ENCODE data around the gene SLC6A9. TPM values are rescaled to one million over a fixed set of nuclear protein-coding genes. Genes with fewer than 3 reads are reported as not detected.

SLC6A9 gene
- total and polyA plus RNA-seq, 2 experiments from 2014 or later, result 14.4 to 20.0 TPM

DNA sequence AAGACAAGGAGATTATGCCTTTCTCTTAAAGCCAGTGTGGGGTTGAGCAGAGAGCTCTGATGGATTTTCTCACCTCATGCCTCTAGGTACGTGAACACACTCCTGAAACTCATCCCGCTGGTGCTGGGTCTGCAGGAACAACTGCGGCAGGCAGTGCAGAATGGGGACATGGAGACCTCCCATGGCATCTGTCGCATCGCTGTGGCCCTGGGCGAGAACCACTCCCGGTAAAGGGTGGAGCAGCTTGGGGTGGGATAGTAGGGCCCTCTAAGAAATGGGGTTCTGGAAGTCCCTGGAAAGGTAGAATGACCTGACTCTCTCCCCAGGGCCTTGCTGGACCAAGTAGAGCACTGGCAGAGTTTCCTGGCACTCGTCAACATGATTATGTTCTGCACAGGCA is 75.0 kb downstream of the SLC6A9 start:
- Mint-ChIP-seq H3K4me3 (no peak overlapping the region), H3K9me3 (no peaks in the 10 kb centered on the region), H3K36me3 (ENCODE audit: low read depth) (no peaks in the 10 kb centered on the region; the same call in 2 of the 3 replicates), H3K4me1 (peaks cover 10% of the 10 kb centered on the region), H3K27me3 (ENCODE audit: insufficient read depth, low read depth, poor library complexity) (peaks cover 13% of the 10 kb centered on the region), H3K27ac (no peak overlapping the region)
- peaks cover 3% of the 10 kb centered on the region; the same call in 1 of the 2 replicates for H3K4me1 ChIP-seq (ENCODE audit: insufficient read depth)
- ATAC-seq, result no peak
- H3K4me3 ChIP-seq, result no peak overlapping the region
- H3K27ac ChIP-seq (ENCODE audit: low read depth), result no peak overlapping the region
- DNase-seq (ENCODE audit: low spot score), result no peak
- no peaks in the 10 kb centered on the region for H3K27me3 ChIP-seq (ENCODE audit: insufficient read depth)
- H3K79me2 ChIP-seq (replicated peaks; ENCODE audit: insufficient read depth), result 0 out of 2 replicates have a peak, but pooled peaks cover 4% of the 10 kb centered on the region
- H3K36me3 ChIP-seq (ENCODE audit: insufficient read depth), result no peaks in the 10 kb centered on the region
- no peak overlapping the region for H2AFZ ChIP-seq
- no peaks in the 10 kb centered on the region for H3F3A ChIP-seq (replicated peaks; ENCODE audit: low read depth)
- no peaks in the 10 kb centered on the region for H4K20me1 ChIP-seq (replicated peaks; ENCODE audit: insufficient read depth)
- H3K9me2 ChIP-seq (ENCODE audit: insufficient read depth), result no peaks in the 10 kb centered on the region
- no peak overlapping the region for H3K4me2 ChIP-seq
- TF ChIP-seq, protein P1, sequence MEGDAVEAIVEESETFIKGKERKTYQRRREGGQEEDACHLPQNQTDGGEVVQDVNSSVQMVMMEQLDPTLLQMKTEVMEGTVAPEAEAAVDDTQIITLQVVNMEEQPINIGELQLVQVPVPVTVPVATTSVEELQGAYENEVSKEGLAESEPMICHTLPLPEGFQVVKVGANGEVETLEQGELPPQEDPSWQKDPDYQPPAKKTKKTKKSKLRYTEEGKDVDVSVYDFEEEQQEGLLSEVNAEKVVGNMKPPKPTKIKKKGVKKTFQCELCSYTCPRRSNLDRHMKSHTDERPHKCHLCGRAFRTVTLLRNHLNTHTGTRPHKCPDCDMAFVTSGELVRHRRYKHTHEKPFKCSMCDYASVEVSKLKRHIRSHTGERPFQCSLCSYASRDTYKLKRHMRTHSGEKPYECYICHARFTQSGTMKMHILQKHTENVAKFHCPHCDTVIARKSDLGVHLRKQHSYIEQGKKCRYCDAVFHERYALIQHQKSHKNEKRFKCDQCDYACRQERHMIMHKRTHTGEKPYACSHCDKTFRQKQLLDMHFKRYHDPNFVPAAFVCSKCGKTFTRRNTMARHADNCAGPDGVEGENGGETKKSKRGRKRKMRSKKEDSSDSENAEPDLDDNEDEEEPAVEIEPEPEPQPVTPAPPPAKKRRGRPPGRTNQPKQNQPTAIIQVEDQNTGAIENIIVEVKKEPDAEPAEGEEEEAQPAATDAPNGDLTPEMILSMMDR (conservative IDR thresholded peaks at IDR 0.05; ENCODE audit: low read depth in 2 of 2), result no peak
- TF ChIP-seq, protein P2, sequence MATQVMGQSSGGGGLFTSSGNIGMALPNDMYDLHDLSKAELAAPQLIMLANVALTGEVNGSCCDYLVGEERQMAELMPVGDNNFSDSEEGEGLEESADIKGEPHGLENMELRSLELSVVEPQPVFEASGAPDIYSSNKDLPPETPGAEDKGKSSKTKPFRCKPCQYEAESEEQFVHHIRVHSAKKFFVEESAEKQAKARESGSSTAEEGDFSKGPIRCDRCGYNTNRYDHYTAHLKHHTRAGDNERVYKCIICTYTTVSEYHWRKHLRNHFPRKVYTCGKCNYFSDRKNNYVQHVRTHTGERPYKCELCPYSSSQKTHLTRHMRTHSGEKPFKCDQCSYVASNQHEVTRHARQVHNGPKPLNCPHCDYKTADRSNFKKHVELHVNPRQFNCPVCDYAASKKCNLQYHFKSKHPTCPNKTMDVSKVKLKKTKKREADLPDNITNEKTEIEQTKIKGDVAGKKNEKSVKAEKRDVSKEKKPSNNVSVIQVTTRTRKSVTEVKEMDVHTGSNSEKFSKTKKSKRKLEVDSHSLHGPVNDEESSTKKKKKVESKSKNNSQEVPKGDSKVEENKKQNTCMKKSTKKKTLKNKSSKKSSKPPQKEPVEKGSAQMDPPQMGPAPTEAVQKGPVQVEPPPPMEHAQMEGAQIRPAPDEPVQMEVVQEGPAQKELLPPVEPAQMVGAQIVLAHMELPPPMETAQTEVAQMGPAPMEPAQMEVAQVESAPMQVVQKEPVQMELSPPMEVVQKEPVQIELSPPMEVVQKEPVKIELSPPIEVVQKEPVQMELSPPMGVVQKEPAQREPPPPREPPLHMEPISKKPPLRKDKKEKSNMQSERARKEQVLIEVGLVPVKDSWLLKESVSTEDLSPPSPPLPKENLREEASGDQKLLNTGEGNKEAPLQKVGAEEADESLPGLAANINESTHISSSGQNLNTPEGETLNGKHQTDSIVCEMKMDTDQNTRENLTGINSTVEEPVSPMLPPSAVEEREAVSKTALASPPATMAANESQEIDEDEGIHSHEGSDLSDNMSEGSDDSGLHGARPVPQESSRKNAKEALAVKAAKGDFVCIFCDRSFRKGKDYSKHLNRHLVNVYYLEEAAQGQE (IDR thresholded peaks at IDR 0.05; ENCODE audit: unreplicated experiment), result no peak
- TF ChIP-seq CREB1 (CRISPR knock-in tag; IDR thresholded peaks at IDR 0.05; ENCODE audit: low read depth) (no peak), EZH2 (IDR thresholded peaks at IDR 0.05; ENCODE audit: low read depth, unreplicated experiment) (no peak), ZNF331 (CRISPR knock-in tag; IDR thresholded peaks at IDR 0.05; ENCODE audit: low read depth) (no peak), EZH2phosphoT487 (IDR thresholded peaks at IDR 0.05; ENCODE audit: unreplicated experiment) (no peak), POLR2AphosphoS5 (IDR thresholded peaks at IDR 0.05; ENCODE audit: low read depth) (no peak), JUNB (IDR thresholded peaks at IDR 0.05; ENCODE audit: unreplicated experiment) (no peak), ZNF114 (CRISPR knock-in tag; IDR thresholded peaks at IDR 0.05) (no peak), STAT1 (IDR thresholded peaks at IDR 0.05; ENCODE audit: unreplicated experiment) (no peak), NANOG (IDR thresholded peaks at IDR 0.05; ENCODE audit: borderline replicate concordance) (no peak)
- TF ChIP-seq, protein P3, sequence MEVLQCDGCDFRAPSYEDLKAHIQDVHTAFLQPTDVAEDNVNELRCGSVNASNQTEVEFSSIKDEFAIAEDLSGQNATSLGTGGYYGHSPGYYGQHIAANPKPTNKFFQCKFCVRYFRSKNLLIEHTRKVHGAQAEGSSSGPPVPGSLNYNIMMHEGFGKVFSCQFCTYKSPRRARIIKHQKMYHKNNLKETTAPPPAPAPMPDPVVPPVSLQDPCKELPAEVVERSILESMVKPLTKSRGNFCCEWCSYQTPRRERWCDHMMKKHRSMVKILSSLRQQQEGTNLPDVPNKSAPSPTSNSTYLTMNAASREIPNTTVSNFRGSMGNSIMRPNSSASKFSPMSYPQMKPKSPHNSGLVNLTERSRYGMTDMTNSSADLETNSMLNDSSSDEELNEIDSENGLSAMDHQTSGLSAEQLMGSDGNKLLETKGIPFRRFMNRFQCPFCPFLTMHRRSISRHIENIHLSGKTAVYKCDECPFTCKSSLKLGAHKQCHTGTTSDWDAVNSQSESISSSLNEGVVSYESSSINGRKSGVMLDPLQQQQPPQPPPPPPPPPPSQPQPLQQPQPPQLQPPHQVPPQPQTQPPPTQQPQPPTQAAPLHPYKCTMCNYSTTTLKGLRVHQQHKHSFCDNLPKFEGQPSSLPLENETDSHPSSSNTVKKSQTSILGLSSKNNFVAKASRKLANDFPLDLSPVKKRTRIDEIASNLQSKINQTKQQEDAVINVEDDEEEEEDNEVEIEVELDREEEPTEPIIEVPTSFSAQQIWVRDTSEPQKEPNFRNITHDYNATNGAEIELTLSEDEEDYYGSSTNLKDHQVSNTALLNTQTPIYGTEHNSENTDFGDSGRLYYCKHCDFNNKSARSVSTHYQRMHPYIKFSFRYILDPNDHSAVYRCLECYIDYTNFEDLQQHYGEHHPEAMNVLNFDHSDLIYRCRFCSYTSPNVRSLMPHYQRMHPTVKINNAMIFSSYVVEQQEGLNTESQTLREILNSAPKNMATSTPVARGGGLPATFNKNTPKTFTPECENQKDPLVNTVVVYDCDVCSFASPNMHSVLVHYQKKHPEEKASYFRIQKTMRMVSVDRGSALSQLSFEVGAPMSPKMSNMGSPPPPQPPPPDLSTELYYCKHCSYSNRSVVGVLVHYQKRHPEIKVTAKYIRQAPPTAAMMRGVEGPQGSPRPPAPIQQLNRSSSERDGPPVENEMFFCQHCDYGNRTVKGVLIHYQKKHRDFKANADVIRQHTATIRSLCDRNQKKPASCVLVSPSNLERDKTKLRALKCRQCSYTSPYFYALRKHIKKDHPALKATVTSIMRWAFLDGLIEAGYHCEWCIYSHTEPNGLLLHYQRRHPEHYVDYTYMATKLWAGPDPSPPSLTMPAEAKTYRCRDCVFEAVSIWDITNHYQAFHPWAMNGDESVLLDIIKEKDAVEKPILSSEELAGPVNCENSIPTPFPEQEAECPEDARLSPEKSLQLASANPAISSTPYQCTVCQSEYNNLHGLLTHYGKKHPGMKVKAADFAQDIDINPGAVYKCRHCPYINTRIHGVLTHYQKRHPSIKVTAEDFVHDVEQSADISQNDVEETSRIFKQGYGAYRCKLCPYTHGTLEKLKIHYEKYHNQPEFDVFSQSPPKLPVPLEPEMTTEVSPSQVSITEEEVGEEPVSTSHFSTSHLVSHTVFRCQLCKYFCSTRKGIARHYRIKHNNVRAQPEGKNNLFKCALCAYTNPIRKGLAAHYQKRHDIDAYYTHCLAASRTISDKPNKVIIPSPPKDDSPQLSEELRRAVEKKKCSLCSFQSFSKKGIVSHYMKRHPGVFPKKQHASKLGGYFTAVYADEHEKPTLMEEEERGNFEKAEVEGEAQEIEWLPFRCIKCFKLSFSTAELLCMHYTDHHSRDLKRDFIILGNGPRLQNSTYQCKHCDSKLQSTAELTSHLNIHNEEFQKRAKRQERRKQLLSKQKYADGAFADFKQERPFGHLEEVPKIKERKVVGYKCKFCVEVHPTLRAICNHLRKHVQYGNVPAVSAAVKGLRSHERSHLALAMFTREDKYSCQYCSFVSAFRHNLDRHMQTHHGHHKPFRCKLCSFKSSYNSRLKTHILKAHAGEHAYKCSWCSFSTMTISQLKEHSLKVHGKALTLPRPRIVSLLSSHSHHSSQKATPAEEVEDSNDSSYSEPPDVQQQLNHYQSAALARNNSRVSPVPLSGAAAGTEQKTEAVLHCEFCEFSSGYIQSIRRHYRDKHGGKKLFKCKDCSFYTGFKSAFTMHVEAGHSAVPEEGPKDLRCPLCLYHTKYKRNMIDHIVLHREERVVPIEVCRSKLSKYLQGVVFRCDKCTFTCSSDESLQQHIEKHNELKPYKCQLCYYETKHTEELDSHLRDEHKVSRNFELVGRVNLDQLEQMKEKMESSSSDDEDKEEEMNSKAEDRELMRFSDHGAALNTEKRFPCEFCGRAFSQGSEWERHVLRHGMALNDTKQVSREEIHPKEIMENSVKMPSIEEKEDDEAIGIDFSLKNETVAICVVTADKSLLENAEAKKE (CRISPR knock-in tag; IDR thresholded peaks at IDR 0.05), result no peak
- TF ChIP-seq, protein P4, sequence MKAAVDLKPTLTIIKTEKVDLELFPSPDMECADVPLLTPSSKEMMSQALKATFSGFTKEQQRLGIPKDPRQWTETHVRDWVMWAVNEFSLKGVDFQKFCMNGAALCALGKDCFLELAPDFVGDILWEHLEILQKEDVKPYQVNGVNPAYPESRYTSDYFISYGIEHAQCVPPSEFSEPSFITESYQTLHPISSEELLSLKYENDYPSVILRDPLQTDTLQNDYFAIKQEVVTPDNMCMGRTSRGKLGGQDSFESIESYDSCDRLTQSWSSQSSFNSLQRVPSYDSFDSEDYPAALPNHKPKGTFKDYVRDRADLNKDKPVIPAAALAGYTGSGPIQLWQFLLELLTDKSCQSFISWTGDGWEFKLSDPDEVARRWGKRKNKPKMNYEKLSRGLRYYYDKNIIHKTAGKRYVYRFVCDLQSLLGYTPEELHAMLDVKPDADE (IDR thresholded peaks at IDR 0.05), result no peak

Data from GM23338 (cell line).